H1 (cell line): ENCODE data around the gene HBA2. TPM values are rescaled to one million over a fixed set of nuclear protein-coding genes. Genes with fewer than 3 reads are reported as not detected.
A peak's percentile ranks its signal among the peaks of the same experiment; 100 is the strongest.

Experiments
- CBX8 ChIP-seq: fragments of 300-800, 300-1000 bp; sonication (generic); IDR thresholded peaks from 2 replicates; pipeline ENCODE4 v1.7.1; 2016; ENCODE audit warnings: low read depth, low read length, borderline replicate concordance
- EZH2 ChIP-seq: fragments of 200-600 bp; sonication (generic); IDR thresholded peaks from 2 replicates; pipeline ENCODE4 v1.7.1; 2012; ENCODE audit warnings: low read depth, mild to moderate bottlenecking, moderate library complexity, low read length, inconsistent platforms; ENCODE audit not compliant: severe bottlenecking
- FOSL1 ChIP-seq: IDR thresholded peaks from 2 replicates; pipeline ENCODE4 v1.6.1; 2011; ENCODE audit warnings: mild to moderate bottlenecking, low read depth, low read length, moderate library complexity; ENCODE audit not compliant: insufficient read depth
- KDM5A ChIP-seq: fragments of 200-600 bp; IDR thresholded peaks from 2 replicates; pipeline ENCODE4 v1.7.1; 2012; ENCODE audit warnings: mild to moderate bottlenecking, low read length, inconsistent platforms, mixed read lengths
- MAX ChIP-seq: IDR thresholded peaks from 2 replicates; pipeline ENCODE4 v1.6.1; 2012; ENCODE audit warnings: inconsistent platforms
- POU5F1 ChIP-seq: IDR thresholded peaks from 2 replicates; pipeline ENCODE4 v1.6.1; 2011; ENCODE audit warnings: low read depth, mild to moderate bottlenecking, low read length, moderate library complexity
- RNF2 ChIP-seq: fragments of 200-900, 300-1000 bp; sonication (generic); IDR thresholded peaks from 2 replicates; pipeline ENCODE4 v1.7.1; 2016; ENCODE audit warnings: borderline replicate concordance, low read depth, mild to moderate bottlenecking, antibody characterized with exemption, low read length; ENCODE audit not compliant: poor library complexity, severe bottlenecking; ENCODE audit errors: missing control alignments
- RXRA ChIP-seq: IDR thresholded peaks from 2 replicates; pipeline ENCODE4 v1.6.1; 2011; ENCODE audit warnings: low read depth, mild to moderate bottlenecking, low read length, moderate library complexity; ENCODE audit not compliant: insufficient read depth
- SAP30 ChIP-seq: fragments of 300-600 bp; sonication (generic); IDR thresholded peaks from 2 replicates; pipeline ENCODE4 v1.7.1; 2012; ENCODE audit warnings: low read length, moderate library complexity, mild to moderate bottlenecking, inconsistent platforms; ENCODE audit not compliant: insufficient read depth, insufficient replicate concordance
- SIN3A ChIP-seq, 2 experiments: IDR thresholded peaks in 1 of 2; conservative IDR thresholded peaks in 1 of 2; 2 replicates each; pipeline ENCODE4 v1.6.1; 2011 to 2012; ENCODE audit warnings: low read length in 2 of 2, improper control_type of control experiment in 1 of 2, low read depth in 1 of 2, mild to moderate bottlenecking in 1 of 2
- SUZ12 ChIP-seq: fragments of 200-600 bp; sonication (generic); IDR thresholded peaks from 2 replicates; pipeline ENCODE4 v1.6.1; 2012; ENCODE audit warnings: mild to moderate bottlenecking, inconsistent platforms, low read length, moderate library complexity, mixed read lengths
- TBP ChIP-seq: IDR thresholded peaks from 2 replicates; pipeline ENCODE4 v1.6.1; 2011; ENCODE audit warnings: low read depth, low read length, improper control_type of control experiment
- polyA plus RNA-seq, 7 experiments: library from polyadenylated mRNA; depleted of rRNA in 3 of 7; stranded (reverse) in 5 of 7; unstranded in 2 of 7; fragments of >200 nt in 5 of 7; fragments of 200-250 nt in 2 of 7; gene quantifications; 1 replicate in 5 of 7; 2 replicates in 1 of 7; 4 replicates in 1 of 7; pipeline versions ENCODE4 v1.2.1 to v1.2.3, GENCODE V29; 2011 to 2013; ENCODE audit warnings: missing spikeins in 2 of 7, mixed read lengths in 2 of 7
- total RNA-seq: library from RNA; stranded (reverse); fragmentation: NEBNext Ultra II Directional; extraction: Animal tissue kit (Norgen Biotek cat#: 25700); gene quantifications from 2 replicates; pipeline ENCODE4 v1.2.1, GENCODE V29; 2021

The HBA2 gene
- total and polyA plus RNA-seq, 2 of the 8 experiments (the other 6 are each of a cell fraction or from before 2014, with no cell fraction given): 6.1 TPM; not detected in 1

- TF ChIP-seq SUZ12 (peak; percentile 14; the same call in 1 of the 2 replicates), TBP (no peak), MAX (no peak; the same call in 1 of the 2 replicates), EZH2 (peak; percentile 78), CBX8 (no peak), RNF2 (peak; percentile 77), FOSL1 (no peak), KDM5A (no peak), SAP30 (no peak), SIN3A (conservative IDR thresholded peaks at IDR 0.05 in 1 of 2, IDR thresholded peaks at IDR 0.05 in 1 of 2; ENCODE audit: low read depth in 1 of 2, low read length in 2 of 2) (no peak), POU5F1 (no peak), RXRA (no peak)
These were observed 6.1 kb upstream of the HBA2 start (continued) for GRCh38 chr16:166375-167121.
